Neural progenitor cell (in vitro differentiated cells): Measurements from ENCODE around the gene FES.

Experiments
- EZH2 ChIP-seq: fragments of 200-600 bp; sonication (generic); IDR thresholded peaks from 2 replicates; pipeline ENCODE4 v1.6.1; 2017; ENCODE audit warnings: antibody characterized with exemption, mild to moderate bottlenecking, moderate library complexity
- EZH2phosphoT487 ChIP-seq: fragments of 200-600 bp; sonication (generic); IDR thresholded peaks from 2 replicates; pipeline ENCODE4 v1.6.1; 2017; ENCODE audit warnings: antibody characterized with exemption
- TF ChIP-seq, protein P1 (sequence below): fragments of 200-600 bp; sonication (generic); IDR thresholded peaks from 2 replicates; pipeline ENCODE4 v1.5.1; 2017; ENCODE audit warnings: antibody characterized with exemption, mild to moderate bottlenecking

DNA sequence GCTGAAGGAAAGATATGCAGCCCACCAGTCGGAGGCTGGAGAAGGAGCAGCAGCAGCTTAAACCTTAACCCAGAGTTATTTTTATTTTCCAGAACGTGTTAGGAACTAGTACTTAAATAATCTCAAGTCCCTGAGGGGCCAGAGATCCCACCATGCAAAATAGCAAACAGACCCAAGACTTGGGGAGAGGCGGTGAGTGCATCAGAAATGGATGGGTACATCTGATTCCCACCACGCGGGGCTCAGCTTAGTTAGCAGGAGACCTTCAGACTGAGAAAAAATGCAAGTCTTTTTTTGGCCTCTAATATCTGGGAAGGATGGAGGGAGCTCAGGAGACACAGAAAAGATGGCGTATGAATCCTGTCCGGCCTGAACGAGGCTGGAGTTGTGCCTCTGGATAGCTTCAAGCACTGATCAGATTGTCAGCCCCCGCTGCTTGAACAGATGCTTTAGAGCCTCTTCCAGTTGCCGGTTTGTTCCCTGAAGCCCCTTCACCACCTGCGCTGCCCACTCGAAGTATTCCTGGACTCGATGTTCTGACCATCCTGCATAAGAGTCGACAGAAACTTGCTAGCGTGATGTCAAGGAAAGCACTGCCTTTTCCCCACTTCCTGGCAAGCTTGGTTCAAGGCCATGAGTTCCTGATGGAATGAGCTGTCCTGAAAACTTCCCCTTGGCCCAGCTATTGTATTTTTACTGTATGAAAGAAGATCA is 46.7 kb downstream of the FES start:
- TF ChIP-seq, protein P1, sequence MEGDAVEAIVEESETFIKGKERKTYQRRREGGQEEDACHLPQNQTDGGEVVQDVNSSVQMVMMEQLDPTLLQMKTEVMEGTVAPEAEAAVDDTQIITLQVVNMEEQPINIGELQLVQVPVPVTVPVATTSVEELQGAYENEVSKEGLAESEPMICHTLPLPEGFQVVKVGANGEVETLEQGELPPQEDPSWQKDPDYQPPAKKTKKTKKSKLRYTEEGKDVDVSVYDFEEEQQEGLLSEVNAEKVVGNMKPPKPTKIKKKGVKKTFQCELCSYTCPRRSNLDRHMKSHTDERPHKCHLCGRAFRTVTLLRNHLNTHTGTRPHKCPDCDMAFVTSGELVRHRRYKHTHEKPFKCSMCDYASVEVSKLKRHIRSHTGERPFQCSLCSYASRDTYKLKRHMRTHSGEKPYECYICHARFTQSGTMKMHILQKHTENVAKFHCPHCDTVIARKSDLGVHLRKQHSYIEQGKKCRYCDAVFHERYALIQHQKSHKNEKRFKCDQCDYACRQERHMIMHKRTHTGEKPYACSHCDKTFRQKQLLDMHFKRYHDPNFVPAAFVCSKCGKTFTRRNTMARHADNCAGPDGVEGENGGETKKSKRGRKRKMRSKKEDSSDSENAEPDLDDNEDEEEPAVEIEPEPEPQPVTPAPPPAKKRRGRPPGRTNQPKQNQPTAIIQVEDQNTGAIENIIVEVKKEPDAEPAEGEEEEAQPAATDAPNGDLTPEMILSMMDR = no peak
- TF ChIP-seq EZH2phosphoT487 (no peak), EZH2 (no peak)
